ENCODE measurements around the gene IFI44L. TPM values are rescaled to one million over a fixed set of nuclear protein-coding genes. Genes with fewer than 3 reads are reported as not detected.

IFI44L gene
- total RNA-seq (2022; extraction: Qiagen RNA extraction; ENCODE audit: low read depth), result not detected in 5 replicates

GRCh38 chr1:78619803-78620579 lies at the start of gene IFI44L:
Gene IFI44L (plus strand): TSS chr1:78620448. CDS start chr1:78627916, 7,468 bp downstream.

GRCh38 chr1:78649628-78650027 lies 29.4 kb downstream of the IFI44L start, which contains the start of gene IFI44:
Gene IFI44 (plus strand): TSS chr1:78649831. CDS start chr1:78650196, 365 bp downstream.

Other genes starting within 250 kb of the IFI44L start
- gene PTGFR, start 129.5 kb upstream of the IFI44L start, total RNA-seq (2022; extraction: Qiagen RNA extraction; ENCODE audit: low read depth), result not detected in 5 replicates
- gene IFI44, start 29.4 kb downstream of the IFI44L start, total RNA-seq (2022; extraction: Qiagen RNA extraction; ENCODE audit: low read depth), result 0.25 to 1.1 TPM (median 0.69 TPM) in 5 replicates

Data from A549 treated with RU486 at 1 μM for 4 hours (cell line).